GM18517 (cell line): Measurements from ENCODE around the gene PGRMC2.

Experiments used
- ATAC-seq: cut with Tn5 transposase; IDR thresholded peaks from one replicate; pipeline ENCODE4 v1.9.1; 2021; ENCODE audit warnings: mild to moderate bottlenecking, moderate library complexity; ENCODE audit not compliant: unreplicated experiment

Gene PGRMC2

GRCh38 chr4:128225148-128225547 lies 62.5 kb downstream of the PGRMC2 start:
- no peak for ATAC-seq

DNA sequence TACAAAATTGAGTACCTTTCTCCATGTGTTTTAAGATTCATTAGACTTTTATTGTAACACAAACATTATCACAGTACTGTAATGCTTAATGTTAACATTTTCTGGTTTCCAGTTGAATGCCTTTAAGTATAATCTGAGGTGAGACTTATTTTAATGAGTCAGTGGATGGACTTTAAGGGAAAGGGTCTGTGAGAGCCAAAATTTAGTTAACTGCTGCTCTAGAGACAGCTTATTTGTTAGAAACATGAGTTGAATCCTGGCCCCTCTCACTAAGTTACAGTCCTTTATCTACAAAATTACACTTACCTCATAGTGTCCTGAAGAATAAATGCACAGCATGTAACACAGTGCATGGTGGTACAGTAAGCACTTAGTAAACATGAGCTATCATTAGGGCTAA lies 66.0 kb downstream of the PGRMC2 start:
- ATAC-seq: no peak

GRCh38 chr4:128220286-128221235 lies 67.1 kb downstream of the PGRMC2 start:
- peak; percentile 81 for ATAC-seq
